ENCODE data around the gene PGP. TPM values are rescaled to one million over a fixed set of nuclear protein-coding genes. Genes with fewer than 3 reads are reported as not detected.

PGP gene
- polyA plus RNA-seq, 2 of the 4 experiments (the other 2 are of a cell fraction), result 13.9 to 33.7 TPM

DNA sequence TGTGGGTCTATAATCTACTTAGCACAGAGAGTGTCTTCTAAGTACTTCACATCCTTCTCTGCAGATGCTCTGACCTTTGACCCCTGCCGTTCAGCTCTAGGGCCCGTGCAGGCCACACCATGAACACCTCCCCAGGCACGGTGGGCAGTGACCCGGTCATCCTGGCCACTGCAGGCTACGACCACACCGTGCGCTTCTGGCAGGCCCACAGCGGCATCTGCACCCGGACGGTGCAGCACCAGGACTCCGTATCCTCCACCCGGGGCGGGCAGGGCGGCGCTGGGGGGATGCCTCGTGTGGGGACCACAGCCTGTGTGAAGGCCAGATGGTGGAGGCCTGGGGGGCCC lies 8.7 kb downstream of the PGP start:
- Histone ChIP-seq H3K4me3 (peak overlapping the region; percentile 83), H3K9me3 (no peaks in the 10 kb centered on the region), H3K4me2 (peak overlapping the region; percentile 99), H3K27ac (peak overlapping the region; percentile 97 to 98), H3K4me1 (peaks cover 14% of the 10 kb centered on the region; the same call in 2 of the 3 replicates)
- POLR2A ChIA-PET, result interaction anchor here (0.9 to 3.0 kb wide), 5 partner anchors 9 to 51 kb away, joined by 4 to 31 read pairs (median 8); partner anchors contain the start of genes ECI1, PGP and TRAF7
- CTCF ChIA-PET, result interaction anchor here (1.1 to 4.8 kb wide), 3 partner anchors 9 to 37 kb away, joined by 3 to 28 read pairs (median 3); partner anchors contain the start of gene PGP
- no peak for FAIRE-seq
- ATAC-seq, result peak; percentile 21 to 45
- TF ChIP-seq EP300 (IDR thresholded peaks at IDR 0.05), result no peak
- TF ChIP-seq, protein P1, sequence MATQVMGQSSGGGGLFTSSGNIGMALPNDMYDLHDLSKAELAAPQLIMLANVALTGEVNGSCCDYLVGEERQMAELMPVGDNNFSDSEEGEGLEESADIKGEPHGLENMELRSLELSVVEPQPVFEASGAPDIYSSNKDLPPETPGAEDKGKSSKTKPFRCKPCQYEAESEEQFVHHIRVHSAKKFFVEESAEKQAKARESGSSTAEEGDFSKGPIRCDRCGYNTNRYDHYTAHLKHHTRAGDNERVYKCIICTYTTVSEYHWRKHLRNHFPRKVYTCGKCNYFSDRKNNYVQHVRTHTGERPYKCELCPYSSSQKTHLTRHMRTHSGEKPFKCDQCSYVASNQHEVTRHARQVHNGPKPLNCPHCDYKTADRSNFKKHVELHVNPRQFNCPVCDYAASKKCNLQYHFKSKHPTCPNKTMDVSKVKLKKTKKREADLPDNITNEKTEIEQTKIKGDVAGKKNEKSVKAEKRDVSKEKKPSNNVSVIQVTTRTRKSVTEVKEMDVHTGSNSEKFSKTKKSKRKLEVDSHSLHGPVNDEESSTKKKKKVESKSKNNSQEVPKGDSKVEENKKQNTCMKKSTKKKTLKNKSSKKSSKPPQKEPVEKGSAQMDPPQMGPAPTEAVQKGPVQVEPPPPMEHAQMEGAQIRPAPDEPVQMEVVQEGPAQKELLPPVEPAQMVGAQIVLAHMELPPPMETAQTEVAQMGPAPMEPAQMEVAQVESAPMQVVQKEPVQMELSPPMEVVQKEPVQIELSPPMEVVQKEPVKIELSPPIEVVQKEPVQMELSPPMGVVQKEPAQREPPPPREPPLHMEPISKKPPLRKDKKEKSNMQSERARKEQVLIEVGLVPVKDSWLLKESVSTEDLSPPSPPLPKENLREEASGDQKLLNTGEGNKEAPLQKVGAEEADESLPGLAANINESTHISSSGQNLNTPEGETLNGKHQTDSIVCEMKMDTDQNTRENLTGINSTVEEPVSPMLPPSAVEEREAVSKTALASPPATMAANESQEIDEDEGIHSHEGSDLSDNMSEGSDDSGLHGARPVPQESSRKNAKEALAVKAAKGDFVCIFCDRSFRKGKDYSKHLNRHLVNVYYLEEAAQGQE (IDR thresholded peaks at IDR 0.05), result no peak
- TF ChIP-seq, protein P2, sequence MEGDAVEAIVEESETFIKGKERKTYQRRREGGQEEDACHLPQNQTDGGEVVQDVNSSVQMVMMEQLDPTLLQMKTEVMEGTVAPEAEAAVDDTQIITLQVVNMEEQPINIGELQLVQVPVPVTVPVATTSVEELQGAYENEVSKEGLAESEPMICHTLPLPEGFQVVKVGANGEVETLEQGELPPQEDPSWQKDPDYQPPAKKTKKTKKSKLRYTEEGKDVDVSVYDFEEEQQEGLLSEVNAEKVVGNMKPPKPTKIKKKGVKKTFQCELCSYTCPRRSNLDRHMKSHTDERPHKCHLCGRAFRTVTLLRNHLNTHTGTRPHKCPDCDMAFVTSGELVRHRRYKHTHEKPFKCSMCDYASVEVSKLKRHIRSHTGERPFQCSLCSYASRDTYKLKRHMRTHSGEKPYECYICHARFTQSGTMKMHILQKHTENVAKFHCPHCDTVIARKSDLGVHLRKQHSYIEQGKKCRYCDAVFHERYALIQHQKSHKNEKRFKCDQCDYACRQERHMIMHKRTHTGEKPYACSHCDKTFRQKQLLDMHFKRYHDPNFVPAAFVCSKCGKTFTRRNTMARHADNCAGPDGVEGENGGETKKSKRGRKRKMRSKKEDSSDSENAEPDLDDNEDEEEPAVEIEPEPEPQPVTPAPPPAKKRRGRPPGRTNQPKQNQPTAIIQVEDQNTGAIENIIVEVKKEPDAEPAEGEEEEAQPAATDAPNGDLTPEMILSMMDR (IDR thresholded peaks at IDR 0.05), result no peak
- TF ChIP-seq HOXB5 (CRISPR knock-in tag; IDR thresholded peaks at IDR 0.05), result no peak
- TF ChIP-seq, protein P3, sequence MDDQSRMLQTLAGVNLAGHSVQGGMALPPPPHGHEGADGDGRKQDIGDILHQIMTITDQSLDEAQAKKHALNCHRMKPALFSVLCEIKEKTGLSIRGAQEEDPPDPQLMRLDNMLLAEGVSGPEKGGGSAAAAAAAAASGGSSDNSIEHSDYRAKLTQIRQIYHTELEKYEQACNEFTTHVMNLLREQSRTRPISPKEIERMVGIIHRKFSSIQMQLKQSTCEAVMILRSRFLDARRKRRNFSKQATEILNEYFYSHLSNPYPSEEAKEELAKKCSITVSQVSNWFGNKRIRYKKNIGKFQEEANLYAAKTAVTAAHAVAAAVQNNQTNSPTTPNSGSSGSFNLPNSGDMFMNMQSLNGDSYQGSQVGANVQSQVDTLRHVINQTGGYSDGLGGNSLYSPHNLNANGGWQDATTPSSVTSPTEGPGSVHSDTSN (IDR thresholded peaks at IDR 0.05), result 0 out of 2 replicates have a peak, but pooled peaks have one; percentile 7
- TF ChIP-seq, protein P4, sequence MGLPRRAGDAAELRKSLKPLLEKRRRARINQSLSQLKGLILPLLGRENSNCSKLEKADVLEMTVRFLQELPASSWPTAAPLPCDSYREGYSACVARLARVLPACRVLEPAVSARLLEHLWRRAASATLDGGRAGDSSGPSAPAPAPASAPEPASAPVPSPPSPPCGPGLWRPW (IDR thresholded peaks at IDR 0.05), result no peak
- no peak for TF ChIP-seq ESRRA (IDR thresholded peaks at IDR 0.05; ENCODE audit: borderline replicate concordance, low read length)
- TF ChIP-seq FOSB (CRISPR knock-in tag; IDR thresholded peaks at IDR 0.05), result no peak
- no peak for DNase-seq (ENCODE audit: low read depth in 1 of 2, low spot score in 1 of 2)
- WGBS (ENCODE audit: missing lambda C conversion rate), result 18% methylated on average over 6 of the region's 16 CpGs

DNA sequence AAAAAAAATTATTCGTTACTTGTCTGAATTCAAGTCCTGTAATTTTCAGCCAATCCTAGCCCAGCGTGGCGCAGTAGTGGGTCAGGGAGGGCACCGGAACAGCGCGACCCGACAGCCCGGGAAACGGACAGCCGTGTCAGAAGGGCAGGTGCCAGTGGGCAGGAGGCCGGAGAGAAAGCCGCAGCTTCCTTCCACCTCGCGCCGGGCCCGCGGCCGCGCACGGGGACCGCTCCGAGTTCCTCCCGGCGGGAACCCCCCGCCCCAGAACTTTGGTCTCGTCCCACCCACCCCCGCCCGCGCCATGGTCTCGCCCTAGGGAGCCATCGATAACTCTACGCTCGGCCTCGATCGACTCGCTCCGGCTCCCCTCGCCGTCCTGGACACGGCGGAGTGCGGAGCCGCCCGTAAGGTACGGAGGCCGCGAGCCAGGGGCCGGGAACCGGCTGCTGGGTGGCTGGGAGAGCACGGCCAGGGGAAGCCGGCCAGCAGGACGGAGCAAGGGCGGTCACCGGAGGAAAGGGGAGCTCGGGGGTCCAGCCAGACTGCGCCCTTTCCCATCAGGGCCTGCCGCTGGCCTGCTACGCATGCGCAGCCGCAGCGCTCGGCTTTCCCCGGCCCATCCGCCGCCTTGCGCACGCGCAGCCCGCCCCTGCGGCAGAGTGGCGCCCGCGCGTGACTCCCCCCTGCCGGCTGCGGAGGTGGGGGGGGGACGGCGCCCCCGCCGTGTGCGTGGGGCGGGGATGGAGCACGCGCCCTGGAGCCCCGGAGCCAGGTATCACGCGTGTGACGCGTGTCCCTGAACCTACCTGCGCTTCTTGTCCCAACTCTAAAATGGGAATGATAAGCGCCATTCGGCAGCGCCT lies 9.3 kb downstream of the PGP start, which contains the start of gene MLST8:
TSS of gene MLST8 (plus strand) at position 351 of the 863 bp plus-strand sequence. CDS start 632 bp downstream, outside the sequence.
- ChIA-PET POLR2A (interaction anchor here (0.9 to 3.0 kb wide), 5 partner anchors 10 to 50 kb away, joined by 4 to 31 read pairs (median 8); partner anchors contain the start of genes ECI1, PGP and TRAF7), CTCF (interaction anchor here (1.1 to 2.6 kb wide), 3 partner anchors 9 to 37 kb away, joined by 3 to 25 read pairs (median 3); partner anchors contain the start of gene PGP)
- no peaks in the 10 kb centered on the region for H3K9me3 ChIP-seq
- peak; percentile 89 to 90 for DNase-seq (ENCODE audit: low read depth in 1 of 2, low spot score in 1 of 2)
- peak within 1 kb of the TSS; percentile 99 for H3K4me2 ChIP-seq
- peak within 1 kb of the TSS; percentile 97 to 98 for H3K27ac ChIP-seq
- FAIRE-seq, result no peak
- H3K4me1 ChIP-seq, result peaks cover 9% of the 10 kb centered on the region; the same call in 2 of the 3 replicates
- ATAC-seq, result peak; percentile 60 to 77
- 2% methylated on average over 21 of the region's 93 CpGs for WGBS (ENCODE audit: missing lambda C conversion rate)
- H3K4me3 ChIP-seq, result peak within 1 kb of the TSS; percentile 83
- TF ChIP-seq POLR2A (IDR thresholded peaks at IDR 0.05; ENCODE audit: low read length) (peak; percentile 65), ZSCAN20 (CRISPR knock-in tag; IDR thresholded peaks at IDR 0.05) (no peak), GATA3 (IDR thresholded peaks at IDR 0.05; ENCODE audit: borderline replicate concordance) (peak; percentile 29), ZNF302 (CRISPR knock-in tag; IDR thresholded peaks at IDR 0.05) (no peak), ESRRA (IDR thresholded peaks at IDR 0.05; ENCODE audit: borderline replicate concordance, low read length) (no peak), FOSL2 (IDR thresholded peaks at IDR 0.05) (no peak), FOSL2 (CRISPR knock-in tag; IDR thresholded peaks at IDR 0.05) (peak; percentile 22; the same call in 1 of the 2 replicates), KDM1A (IDR thresholded peaks at IDR 0.05; ENCODE audit: low read depth) (no peak), NR3C1 (IDR thresholded peaks at IDR 0.05) (no peak), HDAC2 (IDR thresholded peaks at IDR 0.05) (no peak)
- TF ChIP-seq, protein P3 (IDR thresholded peaks at IDR 0.05), result peak; percentile 48
- TF ChIP-seq, protein P5, sequence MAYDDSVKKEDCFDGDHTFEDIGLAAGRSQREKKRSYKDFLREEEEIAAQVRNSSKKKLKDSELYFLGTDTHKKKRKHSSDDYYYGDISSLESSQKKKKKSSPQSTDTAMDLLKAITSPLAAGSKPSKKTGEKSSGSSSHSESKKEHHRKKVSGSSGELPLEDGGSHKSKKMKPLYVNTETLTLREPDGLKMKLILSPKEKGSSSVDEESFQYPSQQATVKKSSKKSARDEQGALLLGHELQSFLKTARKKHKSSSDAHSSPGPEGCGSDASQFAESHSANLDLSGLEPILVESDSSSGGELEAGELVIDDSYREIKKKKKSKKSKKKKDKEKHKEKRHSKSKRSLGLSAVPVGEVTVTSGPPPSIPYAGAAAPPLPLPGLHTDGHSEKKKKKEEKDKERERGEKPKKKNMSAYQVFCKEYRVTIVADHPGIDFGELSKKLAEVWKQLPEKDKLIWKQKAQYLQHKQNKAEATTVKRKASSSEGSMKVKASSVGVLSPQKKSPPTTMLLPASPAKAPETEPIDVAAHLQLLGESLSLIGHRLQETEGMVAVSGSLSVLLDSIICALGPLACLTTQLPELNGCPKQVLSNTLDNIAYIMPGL (CRISPR knock-in tag; IDR thresholded peaks at IDR 0.05; ENCODE audit: borderline replicate concordance), result no peak
- TF ChIP-seq, protein P6, sequence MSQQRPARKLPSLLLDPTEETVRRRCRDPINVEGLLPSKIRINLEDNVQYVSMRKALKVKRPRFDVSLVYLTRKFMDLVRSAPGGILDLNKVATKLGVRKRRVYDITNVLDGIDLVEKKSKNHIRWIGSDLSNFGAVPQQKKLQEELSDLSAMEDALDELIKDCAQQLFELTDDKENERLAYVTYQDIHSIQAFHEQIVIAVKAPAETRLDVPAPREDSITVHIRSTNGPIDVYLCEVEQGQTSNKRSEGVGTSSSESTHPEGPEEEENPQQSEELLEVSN (IDR thresholded peaks at IDR 0.05; ENCODE audit: borderline replicate concordance, low read depth), result 0 out of 2 replicates have a peak, but pooled peaks have one; percentile 31
